ENCODE results near the gene INSR.

The INSR gene

DNA sequence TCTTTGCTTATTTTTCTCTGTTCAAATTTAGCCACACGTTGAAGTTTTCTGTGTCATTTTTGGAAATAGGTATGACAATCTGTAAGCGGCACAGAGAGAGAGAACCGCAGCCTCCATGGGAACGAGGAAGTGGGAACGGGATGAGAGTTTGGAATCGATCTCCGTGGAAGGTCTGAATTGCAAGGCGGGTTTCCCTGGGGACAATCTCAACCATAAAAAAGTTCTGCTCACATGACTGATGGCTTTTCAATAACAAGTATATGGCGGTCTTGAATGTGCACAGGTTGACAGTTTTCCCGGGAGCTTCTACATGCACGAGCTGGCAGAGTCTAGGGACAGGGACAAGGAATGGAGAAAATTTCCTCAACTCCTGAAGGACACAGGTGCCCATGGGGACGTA is 90.9 kb downstream of the INSR start:
- no peak overlapping the region for H3K4me3 ChIP-seq (ENCODE audit: low read length)
- DNase-seq (ENCODE audit: low read depth) = no peak
- TF ChIP-seq, protein P1, sequence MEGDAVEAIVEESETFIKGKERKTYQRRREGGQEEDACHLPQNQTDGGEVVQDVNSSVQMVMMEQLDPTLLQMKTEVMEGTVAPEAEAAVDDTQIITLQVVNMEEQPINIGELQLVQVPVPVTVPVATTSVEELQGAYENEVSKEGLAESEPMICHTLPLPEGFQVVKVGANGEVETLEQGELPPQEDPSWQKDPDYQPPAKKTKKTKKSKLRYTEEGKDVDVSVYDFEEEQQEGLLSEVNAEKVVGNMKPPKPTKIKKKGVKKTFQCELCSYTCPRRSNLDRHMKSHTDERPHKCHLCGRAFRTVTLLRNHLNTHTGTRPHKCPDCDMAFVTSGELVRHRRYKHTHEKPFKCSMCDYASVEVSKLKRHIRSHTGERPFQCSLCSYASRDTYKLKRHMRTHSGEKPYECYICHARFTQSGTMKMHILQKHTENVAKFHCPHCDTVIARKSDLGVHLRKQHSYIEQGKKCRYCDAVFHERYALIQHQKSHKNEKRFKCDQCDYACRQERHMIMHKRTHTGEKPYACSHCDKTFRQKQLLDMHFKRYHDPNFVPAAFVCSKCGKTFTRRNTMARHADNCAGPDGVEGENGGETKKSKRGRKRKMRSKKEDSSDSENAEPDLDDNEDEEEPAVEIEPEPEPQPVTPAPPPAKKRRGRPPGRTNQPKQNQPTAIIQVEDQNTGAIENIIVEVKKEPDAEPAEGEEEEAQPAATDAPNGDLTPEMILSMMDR (IDR thresholded peaks at IDR 0.05; ENCODE audit: insufficient read depth, low read depth, low read length, missing control alignments) = no peak

- no peak for DNase-seq (ENCODE audit: low read depth)
- TF ChIP-seq, protein P1 (IDR thresholded peaks at IDR 0.05; ENCODE audit: insufficient read depth, low read depth, low read length, missing control alignments) = no peak
- H3K4me3 ChIP-seq (ENCODE audit: low read length) = no peak overlapping the region
These were observed 91.3 kb downstream of the INSR start for GRCh38 chr19:7202888-7203287.

DNA sequence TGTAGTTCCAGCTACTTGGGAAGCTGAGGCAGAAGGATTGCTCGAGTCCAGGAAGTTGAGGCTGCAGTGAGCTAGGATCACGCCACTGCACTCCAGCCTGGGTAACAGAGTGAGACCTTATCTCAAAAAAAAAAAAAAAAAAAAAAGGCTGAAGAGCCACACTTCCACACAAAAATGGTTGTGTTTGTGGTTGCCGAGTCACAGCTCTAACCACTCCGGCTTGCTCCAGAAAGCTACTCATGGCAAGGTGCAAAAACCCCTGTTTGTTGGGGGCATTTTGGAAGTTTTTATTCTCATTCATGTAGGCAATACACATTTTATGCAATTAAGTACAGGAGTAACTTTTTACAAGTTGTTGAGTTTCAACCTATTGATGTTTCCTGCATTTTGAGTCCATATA is 93.5 kb downstream of the INSR start:
- TF ChIP-seq, protein P1 (IDR thresholded peaks at IDR 0.05; ENCODE audit: insufficient read depth, low read depth, low read length, missing control alignments) = no peak
- H3K4me3 ChIP-seq (ENCODE audit: low read length) = no peak overlapping the region
- no peak for DNase-seq (ENCODE audit: low read depth)

DNA sequence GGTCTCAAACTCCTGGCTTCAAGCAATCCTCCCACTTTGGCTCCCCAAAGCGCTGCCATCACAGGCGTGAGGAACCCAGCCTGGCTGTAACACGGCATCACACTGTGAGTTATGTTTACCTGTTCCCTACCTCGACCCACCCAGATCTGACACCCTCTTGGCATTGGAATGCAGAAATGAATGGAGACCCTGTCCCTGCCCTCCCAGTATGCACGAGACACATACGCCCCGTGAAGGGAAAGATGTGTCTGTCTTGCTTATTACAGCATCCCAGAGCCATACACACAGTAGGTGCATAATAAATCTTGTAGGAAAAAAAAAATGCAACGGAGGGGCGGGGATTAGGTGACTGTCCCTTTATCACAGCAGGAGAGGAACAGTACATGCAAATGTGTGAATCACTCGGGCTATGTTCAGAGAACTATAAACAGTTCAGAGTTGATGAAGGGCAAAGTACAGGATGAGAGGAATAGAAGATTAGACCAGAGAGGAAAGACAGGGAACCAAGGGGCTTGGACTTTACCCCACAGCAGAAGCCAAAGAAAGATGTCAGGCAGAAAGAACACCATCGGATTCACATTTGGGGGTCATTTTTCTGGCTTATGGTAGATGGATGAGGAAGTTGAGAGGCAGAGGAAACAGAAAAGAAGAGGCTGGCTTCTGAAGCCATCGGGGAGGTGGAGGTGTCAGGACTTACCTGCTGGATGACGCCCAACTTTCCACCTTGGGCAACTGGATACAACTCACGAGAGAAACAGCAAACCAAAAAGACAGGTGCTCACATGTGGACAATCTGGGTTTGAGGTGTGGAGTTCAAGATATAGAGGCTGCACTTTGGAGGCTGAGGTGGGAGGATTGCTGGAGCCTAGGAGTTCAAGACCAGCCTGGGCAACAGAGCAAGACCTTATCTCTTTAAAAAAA is 94.3 kb downstream of the INSR start:
- no peak for DNase-seq (ENCODE audit: low read depth)
- no peak overlapping the region for H3K4me3 ChIP-seq (ENCODE audit: low read length)
- TF ChIP-seq, protein P1 (IDR thresholded peaks at IDR 0.05; ENCODE audit: insufficient read depth, low read depth, low read length, missing control alignments) = no peak

DNA sequence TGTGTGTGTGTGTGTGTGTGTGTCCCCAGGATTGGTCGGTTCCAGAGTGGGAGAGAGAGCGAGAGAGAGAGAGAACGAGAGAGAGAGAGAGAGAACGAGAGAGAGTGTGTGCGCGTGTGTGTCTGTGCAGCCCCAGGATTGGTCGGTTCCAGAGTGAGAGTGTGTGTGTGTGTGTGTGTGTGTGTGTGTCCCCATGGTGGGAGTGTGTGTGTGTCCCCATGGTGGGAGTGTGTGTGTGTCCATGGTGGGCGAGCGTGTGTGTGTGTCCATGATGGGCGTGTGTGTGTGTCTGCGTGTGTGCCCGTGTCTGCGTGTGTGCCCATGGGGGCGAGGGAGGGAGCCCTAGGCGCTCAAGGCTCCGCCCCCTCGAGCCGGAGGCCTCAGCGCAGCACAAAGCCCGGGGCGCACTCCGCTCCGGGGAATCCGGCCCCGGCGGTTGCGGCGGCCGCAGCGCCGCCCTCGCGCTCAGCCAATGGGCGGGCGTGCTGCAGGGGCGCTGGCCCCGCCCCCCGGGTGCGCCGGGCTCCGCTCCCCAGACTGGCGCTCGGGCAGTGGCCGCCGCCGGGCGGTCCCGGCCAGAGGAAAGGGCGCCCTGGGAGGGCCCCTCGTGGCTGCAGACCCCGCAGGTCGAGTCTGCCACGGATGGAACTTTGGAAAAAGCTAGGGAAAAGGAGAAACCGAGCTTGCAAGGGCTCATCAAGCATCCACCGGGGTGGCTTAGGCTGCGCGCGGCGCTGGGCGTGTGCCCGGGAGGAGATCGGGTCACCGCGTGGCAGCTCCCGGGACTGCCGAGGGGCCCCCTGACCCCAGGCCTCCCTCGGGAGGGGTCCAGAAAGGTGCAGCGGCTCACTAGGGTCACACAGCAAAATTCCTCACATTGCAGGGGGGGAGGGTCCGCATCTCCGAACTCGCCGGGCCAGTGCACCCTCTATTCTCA is 96.2 kb downstream of the INSR start:
- TF ChIP-seq, protein P1 (IDR thresholded peaks at IDR 0.05; ENCODE audit: insufficient read depth, low read depth, low read length, missing control alignments) = no peak
- peak overlapping the region; percentile 59 for H3K4me3 ChIP-seq (ENCODE audit: low read length)
- peak; percentile 73 for DNase-seq (ENCODE audit: low read depth)

DNA sequence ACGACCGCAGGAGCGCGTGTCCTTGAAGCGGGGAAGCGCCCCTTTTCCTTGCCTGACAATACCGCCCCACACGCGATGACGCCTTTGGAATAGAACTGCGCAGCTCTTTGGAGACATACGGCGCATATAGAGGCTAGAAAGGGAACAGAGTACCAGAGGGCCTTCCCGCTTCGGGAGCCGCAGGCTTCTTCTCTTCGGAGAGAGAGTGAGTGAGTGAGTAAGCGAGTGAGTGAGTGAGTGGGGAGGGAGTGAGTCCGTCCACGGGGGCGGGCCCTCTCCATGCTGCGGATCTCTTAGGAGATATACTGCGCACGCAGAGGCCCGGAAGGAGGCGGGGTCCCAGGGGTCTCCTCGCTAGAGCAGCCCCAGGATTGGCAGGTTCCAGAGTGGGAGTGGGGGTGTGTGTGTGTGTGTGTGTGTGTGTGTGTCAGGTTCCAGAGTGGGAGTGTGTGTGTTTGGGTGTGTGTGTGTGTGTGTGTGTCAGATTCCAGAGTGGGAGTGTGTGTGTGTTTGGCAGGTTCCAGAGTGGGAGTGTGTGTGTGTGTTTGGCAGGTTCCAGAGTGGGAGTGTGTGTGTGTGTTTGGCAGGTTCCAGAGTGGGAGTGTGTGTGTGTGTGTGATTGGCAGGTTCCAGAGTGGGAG is 97.0 kb downstream of the INSR start:
- TF ChIP-seq, protein P1 (IDR thresholded peaks at IDR 0.05; ENCODE audit: insufficient read depth, low read depth, low read length, missing control alignments) = no peak
- DNase-seq (ENCODE audit: low read depth) = peak; percentile 83

More for the DNA sequence above, 97.0 kb downstream of the INSR start:
- H3K4me3 ChIP-seq (ENCODE audit: low read length) = peak overlapping the region; percentile 45

All from epithelial cell of esophagus (primary cell).